Keratinocyte (primary cell): ENCODE measurements around the gene NTHL1. TPM values are rescaled to one million over a fixed set of nuclear protein-coding genes. Genes with fewer than 3 reads are reported as not detected.

Experiments used
- DNase-seq: peaks from one replicate; pipeline ENCODE4 v3.0.0-alpha.2; 2011; ENCODE audit warnings: low read depth, missing footprints, low spot score
- FAIRE-seq: peaks from 2 replicates; lab custom pipeline; 2011; peaks lifted over from hg19 to GRCh38; lab: Jason Lieb, UNC
- H2AFZ ChIP-seq: 2 replicates; pipeline ENCODE4 v1.6.0; 2012; ENCODE audit warnings: low read length, control low read depth, inconsistent platforms; ENCODE audit not compliant: control insufficient read depth
- H3K27ac ChIP-seq: 2 replicates; pipeline ENCODE4 v1.5.1; 2011; ENCODE audit warnings: low read length; ENCODE audit not compliant: control insufficient read depth, insufficient read depth
- H3K27me3 ChIP-seq: 3 replicates; pipeline ENCODE4 v1.6.0; 2011; ENCODE audit warnings: low read length; ENCODE audit not compliant: control insufficient read depth, insufficient read depth; ENCODE audit errors: extremely low read depth
- H3K36me3 ChIP-seq, 2 experiments: 2 replicates in 1 of 2; 3 replicates in 1 of 2; pipeline ENCODE4 v1.5.1; 2011; ENCODE audit warnings: low read length in 2 of 2, mild to moderate bottlenecking in 1 of 2; ENCODE audit not compliant: control insufficient read depth in 2 of 2, insufficient read depth in 2 of 2; ENCODE audit errors: extremely low read depth in 1 of 2
- H3K4me1 ChIP-seq: 3 replicates; pipeline ENCODE4 v1.5.1; 2011; ENCODE audit warnings: low read length; ENCODE audit not compliant: control insufficient read depth, insufficient read depth; ENCODE audit errors: extremely low read depth
- H3K4me2 ChIP-seq: 3 replicates; pipeline ENCODE4 v1.6.0; 2011; ENCODE audit warnings: low read depth, low read length; ENCODE audit not compliant: control insufficient read depth, insufficient read depth; ENCODE audit errors: extremely low read depth
- H3K4me3 ChIP-seq, 3 experiments: fragments of 200-600 bp in 1 of 3; sonication (generic) in 1 of 3; 2 replicates in 2 of 3; 3 replicates in 1 of 3; pipeline ENCODE4 v1.5.1; 2011 to 2016; ENCODE audit warnings: low read length in 3 of 3, mild to moderate bottlenecking in 3 of 3, control low read depth in 2 of 3, inconsistent platforms in 1 of 3, low read depth in 1 of 3, mixed read lengths in 1 of 3, mixed run types in 1 of 3, moderate library complexity in 1 of 3; ENCODE audit not compliant: control insufficient read depth in 2 of 3, insufficient read depth in 2 of 3; ENCODE audit errors: extremely low read depth in 1 of 3
- H3K79me2 ChIP-seq: 2 replicates; pipeline ENCODE4 v1.6.0; 2012; ENCODE audit warnings: low read length; ENCODE audit not compliant: control insufficient read depth, insufficient read depth
- H3K9ac ChIP-seq: 3 replicates; pipeline ENCODE4 v1.6.0; 2011; ENCODE audit warnings: low read length; ENCODE audit not compliant: control insufficient read depth, insufficient read depth; ENCODE audit errors: extremely low read depth
- H3K9me1 ChIP-seq: 3 replicates; pipeline ENCODE4 v1.6.0; 2011; ENCODE audit warnings: low read length; ENCODE audit not compliant: control insufficient read depth, insufficient read depth; ENCODE audit errors: extremely low read depth
- H3K9me3 ChIP-seq: 2 replicates; pipeline ENCODE4 v1.5.1; 2012; ENCODE audit warnings: low read depth, low read length; ENCODE audit not compliant: control insufficient read depth
- H4K20me1 ChIP-seq: 3 replicates; pipeline ENCODE4 v1.6.0; 2011; ENCODE audit warnings: low read length; ENCODE audit not compliant: control insufficient read depth, insufficient read depth; ENCODE audit errors: extremely low read depth
- EZH2 ChIP-seq: IDR thresholded peaks from one replicate; pipeline ENCODE4 v1.6.1; 2012; ENCODE audit warnings: inconsistent platforms, mild to moderate bottlenecking, low read length, moderate library complexity
- dilution Hi-C: fragments of 300-500 bp; cut with MboI; formaldehyde crosslinking; loops from one replicate; pipeline ENCODE4 v1.7.0; 2020; ENCODE audit warnings: low sequenced_read_pairs; ENCODE audit not compliant: extremely low pct_ligation_motif_present
- polyA plus RNA-seq, 5 experiments: library from polyadenylated mRNA; depleted of rRNA in 3 of 5; stranded (reverse) in 3 of 5; stranded (forward) in 1 of 5; unstranded in 1 of 5; fragments of >200 nt; gene quantifications; 1 replicate in 1 of 5; 2 replicates in 3 of 5; 3 replicates in 1 of 5; pipeline versions ENCODE4 v1.2.1 to v1.2.3, GENCODE V29; 2011 to 2012; ENCODE audit warnings: missing spikeins in 2 of 5, low read depth in 1 of 5, low replicate concordance in 1 of 5
- TF ChIP-seq, protein P1 (sequence below), 3 experiments: IDR thresholded peaks in 1 of 3; conservative IDR thresholded peaks in 1 of 3; optimal IDR thresholded peaks in 1 of 3; 2 replicates in 2 of 3; 3 replicates in 1 of 3; pipeline versions ENCODE3 to v1.5.1; 2011; ENCODE audit warnings: low read length in 3 of 3, mild to moderate bottlenecking in 3 of 3, moderate library complexity in 2 of 3, control low read depth in 1 of 3, inconsistent platforms in 1 of 3; ENCODE audit not compliant: insufficient read depth in 2 of 3; ENCODE audit errors: extremely low read depth in 1 of 3

NTHL1 gene
- polyA plus RNA-seq, 1 donor (not counting 4 experiments of a cell fraction or from before 2014, with no cell fraction given) = 8.5 TPM

GRCh38 chr16:2009791-2010510 lies 37.7 kb downstream of the NTHL1 start, which contains the start of gene ZNF598:
ZNF598 (minus strand) TSS chr16:2009821.
- TF ChIP-seq, protein P1, sequence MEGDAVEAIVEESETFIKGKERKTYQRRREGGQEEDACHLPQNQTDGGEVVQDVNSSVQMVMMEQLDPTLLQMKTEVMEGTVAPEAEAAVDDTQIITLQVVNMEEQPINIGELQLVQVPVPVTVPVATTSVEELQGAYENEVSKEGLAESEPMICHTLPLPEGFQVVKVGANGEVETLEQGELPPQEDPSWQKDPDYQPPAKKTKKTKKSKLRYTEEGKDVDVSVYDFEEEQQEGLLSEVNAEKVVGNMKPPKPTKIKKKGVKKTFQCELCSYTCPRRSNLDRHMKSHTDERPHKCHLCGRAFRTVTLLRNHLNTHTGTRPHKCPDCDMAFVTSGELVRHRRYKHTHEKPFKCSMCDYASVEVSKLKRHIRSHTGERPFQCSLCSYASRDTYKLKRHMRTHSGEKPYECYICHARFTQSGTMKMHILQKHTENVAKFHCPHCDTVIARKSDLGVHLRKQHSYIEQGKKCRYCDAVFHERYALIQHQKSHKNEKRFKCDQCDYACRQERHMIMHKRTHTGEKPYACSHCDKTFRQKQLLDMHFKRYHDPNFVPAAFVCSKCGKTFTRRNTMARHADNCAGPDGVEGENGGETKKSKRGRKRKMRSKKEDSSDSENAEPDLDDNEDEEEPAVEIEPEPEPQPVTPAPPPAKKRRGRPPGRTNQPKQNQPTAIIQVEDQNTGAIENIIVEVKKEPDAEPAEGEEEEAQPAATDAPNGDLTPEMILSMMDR (optimal IDR thresholded peaks at IDR 0.05 in 1 of 3, IDR thresholded peaks at IDR 0.05 in 1 of 3, conservative IDR thresholded peaks at IDR 0.05 in 1 of 3; ENCODE audit: extremely low read depth in 1 of 3, insufficient read depth in 2 of 3, low read length in 3 of 3) = no peak
- no peak for TF ChIP-seq EZH2
- Histone ChIP-seq H2AFZ (peak within 1 kb of the TSS; percentile 67), H4K20me1 (peaks cover 29% of the 10 kb centered on the region), H3K36me3 (peaks cover 3 to 29% of the 10 kb centered on the region in 2 experiments), H3K27me3 (no peaks in the 10 kb centered on the region), H3K4me2 (peak within 1 kb of the TSS; percentile 95), H3K4me1 (peaks cover 32% of the 10 kb centered on the region), H3K9ac (peak within 1 kb of the TSS; percentile 85), H3K9me1 (peaks cover 2% of the 10 kb centered on the region), H3K9me3 (no peaks in the 10 kb centered on the region), H3K4me3 (peak within 1 kb of the TSS; percentile 71 to 98 (median 92)), H3K79me2 (peaks cover 52% of the 10 kb centered on the region), H3K27ac (peak within 1 kb of the TSS; percentile 88)
- no peak for FAIRE-seq
- no peak for DNase-seq
- dilution Hi-C loops = no loop called here

- H3K36me3 ChIP-seq = peaks cover 6 to 34% of the 10 kb centered on the region in 2 experiments
- H3K9me1 ChIP-seq = peaks cover 2% of the 10 kb centered on the region
- peaks cover 59% of the 10 kb centered on the region for H3K79me2 ChIP-seq
- no peak overlapping the region for H2AFZ ChIP-seq
- no peaks in the 10 kb centered on the region for H3K9me3 ChIP-seq
- peak overlapping the region; percentile 81 for H3K27ac ChIP-seq
- FAIRE-seq = no peak
- no peak for TF ChIP-seq EZH2
- TF ChIP-seq, protein P1 (optimal IDR thresholded peaks at IDR 0.05 in 1 of 3, IDR thresholded peaks at IDR 0.05 in 1 of 3, conservative IDR thresholded peaks at IDR 0.05 in 1 of 3; ENCODE audit: extremely low read depth in 1 of 3, insufficient read depth in 2 of 3, low read length in 3 of 3) = no peak
- H3K9ac ChIP-seq = peak overlapping the region; percentile 85
- peak overlapping the region; percentile 89 for H3K4me2 ChIP-seq
- peaks cover 34% of the 10 kb centered on the region for H3K4me1 ChIP-seq
- dilution Hi-C loops = no loop called here
- H4K20me1 ChIP-seq = peaks cover 35% of the 10 kb centered on the region
- no peak for DNase-seq
- peak overlapping the region; percentile 71 to 98 (median 92) for H3K4me3 ChIP-seq
- no peaks in the 10 kb centered on the region for H3K27me3 ChIP-seq
Observed at GRCh38 chr16:2009164-2009711, 38.4 kb downstream of the NTHL1 start.
